GM10847 (cell line): Measurements from ENCODE around the gene SNRK.

Experiments used
- POLR2A ChIP-seq: IDR thresholded peaks from 2 replicates; pipeline ENCODE4 v1.6.1; 2011; ENCODE audit not compliant: insufficient read length; ENCODE audit errors: extremely low read depth

SNRK gene

DNA sequence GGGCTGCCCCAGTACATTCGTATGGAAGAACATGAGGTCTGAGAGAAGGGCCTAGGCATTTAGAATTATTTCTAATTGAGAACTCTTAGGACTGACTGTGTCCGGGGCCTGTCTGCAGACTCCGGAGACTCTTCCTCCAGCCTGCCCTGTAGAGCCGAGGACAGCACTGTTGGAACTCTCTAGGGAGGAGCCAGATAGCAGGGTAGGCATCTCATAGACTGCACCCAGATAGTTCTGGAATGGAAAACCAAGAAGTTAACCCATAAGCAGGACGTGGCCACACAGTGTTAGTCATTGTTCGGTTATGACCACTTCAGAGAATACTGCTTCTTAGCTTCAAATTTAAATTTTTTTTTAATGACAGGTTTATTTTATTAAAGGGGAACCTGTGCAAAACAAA is 59.5 kb downstream of the SNRK start:
- no peak for TF ChIP-seq POLR2A

DNA sequence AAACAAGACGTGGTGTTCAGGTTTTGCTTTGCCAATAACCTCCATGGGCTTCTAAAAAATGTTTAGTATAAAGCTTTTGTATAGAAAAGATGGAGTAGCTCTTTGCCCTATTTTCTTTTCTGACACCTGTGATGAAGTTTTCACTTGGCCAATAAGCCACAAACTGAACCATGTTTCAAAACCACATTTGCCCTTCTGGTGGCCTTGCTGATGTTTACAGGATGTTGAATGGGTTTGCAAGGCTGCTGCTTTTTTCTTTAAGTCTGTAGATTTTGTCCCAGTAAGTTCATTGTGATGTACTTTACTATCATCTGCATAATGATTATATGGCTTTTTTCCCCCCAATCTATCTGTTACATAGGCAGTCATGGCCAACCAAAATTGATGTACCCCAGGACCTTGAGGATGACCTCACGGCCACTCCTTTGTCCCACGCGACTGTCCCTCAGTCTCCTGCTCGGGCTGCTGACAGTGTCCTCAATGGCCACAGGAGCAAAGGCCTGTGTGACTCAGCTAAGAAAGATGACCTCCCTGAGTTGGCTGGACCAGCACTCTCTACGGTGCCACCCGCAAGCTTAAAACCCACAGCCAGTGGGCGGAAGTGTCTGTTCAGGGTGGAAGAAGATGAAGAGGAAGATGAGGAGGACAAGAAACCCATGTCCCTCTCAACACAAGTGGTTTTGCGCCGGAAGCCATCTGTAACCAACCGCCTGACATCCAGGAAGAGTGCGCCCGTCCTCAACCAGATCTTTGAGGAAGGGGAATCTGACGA is 60.8 kb downstream of the SNRK start:
- no peak for TF ChIP-seq POLR2A

DNA sequence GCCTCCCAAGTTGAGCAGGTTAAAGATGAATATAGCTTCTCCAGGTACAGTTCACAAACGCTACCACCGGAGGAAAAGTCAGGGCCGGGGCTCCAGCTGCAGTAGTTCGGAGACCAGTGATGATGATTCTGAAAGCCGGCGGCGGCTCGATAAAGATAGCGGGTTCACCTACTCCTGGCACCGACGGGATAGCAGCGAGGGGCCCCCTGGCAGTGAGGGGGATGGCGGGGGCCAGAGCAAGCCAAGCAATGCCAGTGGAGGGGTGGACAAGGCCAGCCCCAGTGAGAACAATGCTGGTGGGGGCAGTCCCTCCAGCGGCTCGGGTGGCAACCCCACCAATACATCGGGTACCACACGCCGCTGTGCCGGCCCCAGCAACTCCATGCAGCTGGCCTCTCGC is 61.4 kb downstream of the SNRK start:
- TF ChIP-seq POLR2A, result no peak

DNA sequence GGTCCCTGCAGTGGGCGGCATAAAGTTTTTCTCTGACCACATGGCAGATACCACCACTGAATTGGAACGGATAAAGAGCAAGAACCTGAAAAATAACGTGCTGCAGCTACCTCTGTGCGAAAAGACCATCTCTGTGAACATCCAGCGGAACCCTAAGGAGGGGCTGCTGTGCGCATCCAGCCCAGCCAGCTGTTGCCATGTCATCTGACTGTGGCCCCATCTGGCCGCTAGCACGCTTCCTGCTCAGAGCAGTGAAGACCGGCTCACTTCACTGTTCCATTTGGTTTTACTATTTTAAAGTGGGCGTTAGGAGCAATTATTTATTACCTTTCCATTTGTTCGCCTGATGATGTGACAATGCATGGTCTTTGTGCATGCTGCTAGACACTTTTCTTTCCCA is 62.0 kb downstream of the SNRK start:
- TF ChIP-seq POLR2A, result no peak

DNA sequence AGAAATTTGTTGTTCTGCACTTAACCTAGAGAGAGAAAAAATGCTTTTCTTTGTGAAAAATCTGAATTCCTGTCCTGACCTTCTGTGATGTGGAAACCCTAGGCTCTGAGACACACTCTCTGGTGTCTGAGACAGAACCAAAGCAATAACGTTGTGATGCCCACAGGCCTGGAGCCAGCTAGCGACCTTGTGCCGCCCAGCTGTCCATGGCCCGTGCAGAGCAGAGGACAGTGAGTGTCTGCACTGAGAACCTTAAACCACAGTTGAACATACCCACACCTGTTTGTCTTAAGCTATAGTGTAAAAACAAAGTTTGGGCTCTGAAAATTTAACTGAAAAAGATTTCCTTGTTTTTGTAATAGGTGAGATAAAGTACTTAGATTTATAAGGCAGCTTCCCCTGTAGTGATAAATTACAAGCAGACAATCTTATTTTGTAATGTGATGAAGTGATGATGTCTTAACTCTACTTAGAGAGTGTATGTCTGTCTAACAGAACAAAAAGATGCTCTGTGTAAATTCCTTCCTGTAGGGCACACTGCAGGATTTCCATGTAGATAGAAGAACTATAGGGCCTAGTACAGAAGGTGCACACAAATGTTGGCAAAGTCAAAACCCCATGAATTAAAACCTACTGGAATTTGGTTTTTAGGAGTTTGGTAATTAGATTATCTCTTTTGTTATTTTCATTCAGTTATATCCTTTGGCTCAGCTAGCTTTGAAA is 62.7 kb downstream of the SNRK start:
- TF ChIP-seq POLR2A, result no peak

DNA sequence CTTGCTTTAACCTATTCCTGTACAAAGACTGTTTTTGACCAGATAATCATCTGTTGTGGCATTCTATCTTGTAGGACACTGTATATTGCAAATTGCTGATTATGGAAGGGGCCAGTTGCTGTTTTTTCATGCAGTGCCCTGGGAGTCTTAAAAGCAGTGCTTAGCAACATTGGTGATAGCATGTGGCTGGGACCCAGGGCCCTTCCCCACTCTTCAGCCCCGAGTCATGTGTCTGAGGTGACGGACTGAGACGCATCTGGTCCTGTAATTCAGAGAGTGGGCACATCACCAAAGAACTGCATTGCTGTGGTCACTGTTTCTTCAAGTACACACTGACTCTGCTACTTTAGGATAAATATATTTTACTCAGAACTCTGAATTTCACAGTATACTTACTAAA is 63.4 kb downstream of the SNRK start:
- no peak for TF ChIP-seq POLR2A

DNA sequence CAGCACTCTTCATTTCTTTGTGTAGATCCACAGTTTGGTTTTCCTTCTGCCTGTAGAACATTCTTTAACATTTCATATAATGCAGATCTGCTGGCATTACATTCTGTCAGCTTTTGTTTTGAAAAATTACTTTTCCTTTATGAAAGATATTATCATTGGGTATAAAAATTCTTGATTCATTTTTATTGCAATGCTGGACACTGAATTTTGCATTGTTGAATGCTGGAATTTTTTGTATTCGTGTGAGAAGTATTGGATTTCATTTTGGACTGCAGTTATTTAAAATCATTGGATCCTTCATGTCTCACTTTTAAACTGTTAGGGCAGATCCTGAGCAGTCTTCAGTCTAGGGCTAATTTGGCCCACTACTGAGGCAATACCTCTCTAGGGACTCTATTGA is 67.1 kb downstream of the SNRK start:
- no peak for TF ChIP-seq POLR2A

DNA sequence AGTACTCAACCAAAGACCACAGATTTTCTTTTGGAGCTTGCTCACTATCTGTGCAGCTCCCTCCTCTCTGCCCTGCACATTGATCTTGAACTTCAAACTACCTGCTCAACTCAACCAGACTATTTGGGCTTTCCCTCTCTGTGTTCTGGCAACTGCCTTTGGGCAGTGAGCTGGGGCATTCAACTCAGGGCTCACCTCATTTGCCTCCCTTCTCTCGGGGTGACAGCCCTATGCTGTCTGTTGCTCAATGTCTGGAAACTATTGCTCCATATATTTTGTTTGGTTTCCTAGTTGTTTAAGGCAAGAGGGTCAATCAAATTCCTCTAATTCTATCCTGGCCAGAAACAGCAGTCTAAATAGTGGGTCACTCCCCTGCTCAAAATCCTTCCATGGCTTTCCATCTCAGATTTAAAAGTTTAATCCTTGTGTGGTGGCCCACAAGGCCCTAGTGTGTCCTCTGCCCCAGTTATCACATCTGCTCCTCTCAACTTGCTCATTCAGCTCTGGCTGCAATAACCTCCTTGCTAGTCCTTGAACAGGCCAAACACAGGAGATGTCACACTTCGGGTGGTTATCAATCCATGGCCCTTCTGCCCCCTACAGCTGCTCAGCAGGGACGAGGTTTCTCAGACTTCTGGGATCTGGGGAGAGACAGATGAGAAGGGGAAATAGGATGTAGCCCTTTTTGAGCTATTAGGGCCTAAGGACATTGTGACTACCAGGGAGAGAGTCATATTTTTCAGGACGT is 67.8 kb downstream of the SNRK start:
- TF ChIP-seq POLR2A, result no peak

DNA sequence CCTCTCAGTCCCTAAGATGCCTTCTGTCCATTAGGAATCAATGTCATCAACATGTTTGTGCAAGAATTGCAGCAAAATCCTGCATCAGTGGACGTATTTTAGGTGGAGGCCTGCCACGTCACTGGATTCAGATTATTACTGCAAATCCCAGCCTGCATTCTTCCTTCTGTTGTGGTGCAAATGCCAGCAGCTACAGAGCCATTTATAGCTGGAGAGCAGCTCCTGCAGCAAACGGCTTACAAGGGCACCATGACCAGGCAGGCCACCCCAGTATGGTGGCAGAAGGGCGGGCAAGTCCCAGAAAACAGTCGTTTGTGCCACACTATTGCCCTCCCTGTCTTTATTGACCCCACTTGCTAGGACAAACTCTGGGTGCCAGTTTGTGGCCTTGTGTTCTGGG is 74.7 kb downstream of the SNRK start:
- TF ChIP-seq POLR2A, result no peak

DNA sequence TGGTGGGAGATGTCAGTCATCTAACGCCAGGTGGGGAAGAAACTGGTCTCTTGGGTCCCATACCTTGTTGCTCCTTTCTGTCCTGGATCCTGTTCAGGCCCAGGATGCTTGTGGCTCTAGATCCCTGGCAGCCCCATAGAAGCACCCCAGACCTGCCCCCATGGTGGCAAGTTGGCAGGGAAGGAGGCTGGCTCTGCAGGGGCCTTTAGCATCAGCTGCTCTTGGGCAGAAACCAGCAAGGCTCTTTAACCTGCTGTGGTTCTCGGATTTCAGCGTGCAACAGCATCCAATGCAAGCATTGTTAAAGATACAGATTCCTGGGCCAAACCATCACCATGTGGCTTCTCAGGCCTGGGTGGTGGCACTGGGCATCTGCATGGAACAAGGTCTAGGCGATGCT is 75.8 kb downstream of the SNRK start:
- no peak for TF ChIP-seq POLR2A

DNA sequence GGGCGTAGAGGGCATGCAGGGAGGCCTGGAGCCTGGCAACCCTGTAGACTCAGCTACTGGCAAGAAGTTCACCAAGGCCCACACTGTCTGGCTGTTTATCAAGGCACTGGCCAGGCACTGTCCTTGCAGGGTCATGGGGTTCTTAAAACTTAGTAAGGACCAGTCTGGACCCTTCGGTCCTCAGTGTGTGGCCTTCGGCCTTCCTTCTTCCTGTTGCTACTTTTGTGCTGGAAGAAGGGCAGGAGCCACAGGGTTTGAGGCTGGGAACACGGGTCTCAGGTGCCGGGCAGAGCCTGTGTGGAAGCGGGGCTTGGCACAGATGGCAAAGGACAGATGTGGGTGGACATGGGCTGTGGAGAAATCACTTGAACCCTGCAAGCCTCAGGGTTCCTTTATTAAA is 76.6 kb downstream of the SNRK start:
- no peak for TF ChIP-seq POLR2A

DNA sequence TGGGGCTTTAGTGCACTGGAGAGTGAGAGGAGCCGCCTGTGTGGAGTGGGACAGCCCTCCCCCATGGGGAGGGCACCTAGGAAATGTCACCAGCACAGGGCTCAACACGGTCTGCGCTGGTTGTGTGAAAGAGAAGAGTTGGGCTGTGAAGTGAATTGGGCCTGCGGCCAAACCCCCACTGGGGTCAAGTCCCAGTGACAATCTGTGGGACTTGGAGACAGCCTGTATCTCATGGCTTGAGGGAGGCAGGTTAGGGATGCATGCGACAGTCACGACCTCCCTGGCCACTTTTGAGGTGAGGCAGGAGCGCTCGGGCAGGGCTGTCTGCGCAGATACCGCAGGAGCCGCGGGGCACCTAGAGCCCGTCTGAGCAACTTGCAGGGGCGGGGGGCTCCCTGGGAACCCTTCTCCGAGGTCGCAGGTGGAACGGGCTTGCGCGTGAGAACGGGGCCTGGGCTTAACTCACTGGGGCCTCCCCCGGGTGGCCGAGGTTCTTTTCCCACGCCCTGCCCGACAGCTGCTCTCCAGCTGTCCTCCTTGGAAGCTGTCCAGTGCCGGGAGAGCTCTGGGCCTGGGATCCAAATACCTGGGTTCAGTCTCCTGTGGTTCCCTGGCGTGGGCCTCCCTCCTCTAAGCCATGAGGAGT is 77.4 kb downstream of the SNRK start:
- TF ChIP-seq POLR2A, result no peak

DNA sequence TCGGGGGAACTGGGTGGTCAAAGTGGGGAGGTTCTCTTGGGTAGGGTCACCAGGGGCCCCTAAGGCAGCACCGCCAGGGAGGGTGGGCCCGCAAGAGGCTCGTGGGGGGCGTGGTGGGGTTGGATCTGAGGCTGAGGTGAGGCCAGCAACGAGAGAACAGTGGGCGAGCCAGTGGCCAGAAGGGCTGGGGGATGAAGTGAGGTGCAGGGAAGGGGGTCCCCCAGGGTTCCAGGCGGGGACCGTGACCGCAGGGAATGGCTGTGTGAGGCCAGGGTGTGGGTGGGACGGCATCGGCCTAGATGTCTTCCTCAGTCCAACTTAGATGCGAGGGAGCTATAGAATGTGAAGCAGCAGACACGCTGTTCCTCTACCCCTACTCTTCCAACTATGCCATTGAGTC is 78.2 kb downstream of the SNRK start:
- no peak for TF ChIP-seq POLR2A

DNA sequence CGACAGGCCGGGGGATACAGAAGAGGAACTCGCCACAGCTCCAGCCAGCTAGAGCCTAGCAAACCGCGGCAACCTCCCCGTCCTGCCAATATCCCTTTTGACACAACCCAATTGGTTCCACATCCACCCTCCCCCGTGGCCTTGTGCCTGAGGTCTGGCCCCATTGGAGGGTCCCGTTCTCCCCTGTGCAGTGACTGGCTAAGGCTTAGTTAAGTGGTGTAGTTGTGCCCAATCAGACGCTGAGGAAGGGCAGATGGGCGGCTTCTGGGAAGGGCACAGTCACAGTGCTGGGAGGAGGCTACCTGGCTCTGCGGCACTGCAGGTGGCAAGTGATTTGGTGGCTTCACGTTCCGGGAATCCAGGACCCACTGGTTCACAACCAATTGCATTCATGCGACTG is 78.6 kb downstream of the SNRK start:
- TF ChIP-seq POLR2A, result no peak

DNA sequence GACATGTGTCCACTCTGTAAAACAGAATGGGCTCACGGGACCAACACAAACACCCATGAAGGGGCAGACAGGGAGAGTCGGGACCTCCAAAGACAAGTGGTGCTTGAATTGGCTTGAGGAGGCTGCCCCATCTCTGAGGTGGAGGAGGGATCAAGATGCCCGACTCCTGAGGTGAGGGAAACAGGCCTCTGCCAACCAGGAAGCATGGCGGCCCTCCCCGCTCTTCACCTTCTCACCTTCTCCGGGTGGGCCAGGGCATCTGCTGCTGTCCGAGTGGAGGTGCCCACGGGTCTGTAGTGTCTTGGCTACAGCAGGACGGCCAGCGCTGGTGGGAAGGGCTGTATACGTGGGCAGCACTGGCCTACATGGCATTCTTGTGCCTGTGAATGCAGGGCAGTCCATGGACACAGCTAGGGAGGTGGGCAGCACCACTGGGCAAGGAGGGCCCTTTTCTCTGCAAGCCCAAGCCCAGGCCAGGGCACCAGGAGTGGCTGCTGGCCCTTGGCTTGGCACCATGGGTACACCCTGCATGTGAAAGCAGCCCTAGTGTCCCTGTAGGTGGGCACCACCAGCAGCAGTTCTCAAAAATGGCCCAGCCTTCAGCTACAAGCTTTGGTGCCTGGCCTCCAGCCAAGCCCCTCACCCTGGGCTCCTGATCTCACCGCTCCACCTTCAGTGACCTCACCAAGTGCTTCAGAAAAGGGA is 79.4 kb downstream of the SNRK start:
- TF ChIP-seq POLR2A, result no peak
